ENCODE data around the gene FBXO34. TPM values are rescaled to one million over a fixed set of nuclear protein-coding genes. Genes with fewer than 3 reads are reported as not detected.

The FBXO34 gene
- total and polyA plus RNA-seq, 9 of the 15 experiments (the other 6 are each of a cell fraction or from before 2014, with no cell fraction given) = 6.3 to 24.9 (median 16.2) TPM

GRCh38 chr14:55301437-55302121, 30.4 kb downstream of the FBXO34 start (continued):
- TF ChIP-seq ZBTB11 (CRISPR knock-in tag; IDR thresholded peaks at IDR 0.05) = no peak
- TF ChIP-seq TBP (optimal IDR thresholded peaks at IDR 0.05; ENCODE audit: low read depth, low read length) = no peak
- no peak for TF ChIP-seq HOXB6 (CRISPR knock-in tag; IDR thresholded peaks at IDR 0.05; ENCODE audit: borderline replicate concordance)
- no peak for TF ChIP-seq NFYB (IDR thresholded peaks at IDR 0.05; ENCODE audit: extremely low read depth, insufficient read length)
- TF ChIP-seq ELF2 (CRISPR knock-in tag; IDR thresholded peaks at IDR 0.05) = no peak
- TF ChIP-seq ARHGAP35 (IDR thresholded peaks at IDR 0.05; ENCODE audit: partially characterized antibody) = no peak
- no peak for TF ChIP-seq PBX2 (CRISPR knock-in tag; IDR thresholded peaks at IDR 0.05; ENCODE audit: low read depth)
- TF ChIP-seq PBX2 (tag; conservative IDR thresholded peaks at IDR 0.05; ENCODE audit: low read depth) = no peak
- no peak for TF ChIP-seq ZNF23 (CRISPR knock-in tag; IDR thresholded peaks at IDR 0.05)
- TF ChIP-seq ETS2 (tag; IDR thresholded peaks at IDR 0.05; ENCODE audit: borderline replicate concordance, poor library complexity, severe bottlenecking) = no peak
- no peak for TF ChIP-seq MYC (IDR thresholded peaks at IDR 0.05; ENCODE audit: low read depth, low read length)
- no peak for TF ChIP-seq MYC (CRISPR knock-in tag; IDR thresholded peaks at IDR 0.05; ENCODE audit: borderline replicate concordance, low read depth)
- TF ChIP-seq GABPB2 (CRISPR knock-in tag; conservative IDR thresholded peaks at IDR 0.05) = no peak
- TF ChIP-seq ZNF551 (CRISPR knock-in tag; IDR thresholded peaks at IDR 0.05) = no peak
- no peak for TF ChIP-seq ARID3B (CRISPR knock-in tag; IDR thresholded peaks at IDR 0.05; ENCODE audit: borderline replicate concordance)
- peak; percentile 54 for TF ChIP-seq NFE2 (IDR thresholded peaks at IDR 0.05; ENCODE audit: low read depth)
- no peak for TF ChIP-seq ZNF133 (CRISPR knock-in tag; IDR thresholded peaks at IDR 0.05)
- no peak for TF ChIP-seq ZBTB12 (CRISPR knock-in tag; IDR thresholded peaks at IDR 0.05)
- TF ChIP-seq CEBPB (tag; IDR thresholded peaks at IDR 0.05) = no peak
- no peak for TF ChIP-seq RFX5 (IDR thresholded peaks at IDR 0.05; ENCODE audit: low read depth, low read length)
